ENCODE results near the gene SORD.
A peak's percentile ranks its signal among the peaks of the same experiment; 100 is the strongest.

Gene SORD

GRCh38 chr15:45121020-45121419 is 98.0 kb downstream of the SORD start:
- Histone ChIP-seq H3K36me3 (no peaks in the 10 kb centered on the region), H3K4me1 (peaks cover 0 to 18% (median 15%) of the 10 kb centered on the region in 4 donors)
- TF ChIP-seq CTCF (IDR thresholded peaks at IDR 0.05), result no peak

GRCh38 chr15:45121706-45122417 is 98.9 kb downstream of the SORD start:
- Histone ChIP-seq H3K27ac (no peak overlapping the region), H3K36me3 (no peaks in the 10 kb centered on the region), H3K4me3 (no peak overlapping the region), H3K4me1 (peaks cover 0 to 12% (median 10%) of the 10 kb centered on the region in 4 donors), H3K9me3 (no peaks in the 10 kb centered on the region), H3K27me3 (peaks cover 0 to 74% of the 10 kb centered on the region in 2 donors)
- intact Hi-C loops (cut with DNase I; ENCODE audit: low total_unique reads), result no loop called here
- no peak for DNase-seq
- TF ChIP-seq CTCF (IDR thresholded peaks at IDR 0.05), result no peak

More at GRCh38 chr15:45121020-45121419, 98.0 kb downstream of the SORD start:
- Histone ChIP-seq H3K27ac (no peak overlapping the region), H3K4me3 (no peak overlapping the region), H3K9me3 (no peaks in the 10 kb centered on the region), H3K27me3 (peaks cover 0 to 82% of the 10 kb centered on the region in 2 donors)
- intact Hi-C loops (cut with DNase I; ENCODE audit: low total_unique reads), result no loop called here
- DNase-seq, result no peak

- Histone ChIP-seq H3K4me1 (peaks cover 0 to 3% (median 2%) of the 10 kb centered on the region in 4 donors), H3K27me3 (peaks cover 0 to 69% of the 10 kb centered on the region in 2 donors), H3K36me3 (no peaks in the 10 kb centered on the region), H3K27ac (no peak overlapping the region), H3K9me3 (no peaks in the 10 kb centered on the region), H3K4me3 (no peak overlapping the region)
- intact Hi-C loops (cut with DNase I; ENCODE audit: low total_unique reads), result no loop called here
- TF ChIP-seq CTCF (IDR thresholded peaks at IDR 0.05), result no peak
- no peak for DNase-seq
These were observed 99.7 kb downstream of the SORD start for GRCh38 chr15:45122719-45123118.

- Histone ChIP-seq H3K4me1 (no peaks in the 10 kb centered on the region), H3K4me3 (no peak overlapping the region), H3K27me3 (peaks cover 0 to 74% of the 10 kb centered on the region in 2 donors), H3K9me3 (no peaks in the 10 kb centered on the region), H3K36me3 (no peaks in the 10 kb centered on the region), H3K27ac (no peak overlapping the region)
- intact Hi-C loops (cut with DNase I; ENCODE audit: low total_unique reads), result no loop called here
- no peak for TF ChIP-seq CTCF (IDR thresholded peaks at IDR 0.05)
- no peak for DNase-seq
These were observed 100.4 kb downstream of the SORD start for GRCh38 chr15:45123397-45123796.

- peaks cover 0 to 15% (median 7%) of the 10 kb centered on the region in 4 donors for H3K4me1 ChIP-seq
- TF ChIP-seq CTCF (IDR thresholded peaks at IDR 0.05), result peak; percentile 25 to 27
- H3K9me3 ChIP-seq, result no peaks in the 10 kb centered on the region
- no peaks in the 10 kb centered on the region for H3K36me3 ChIP-seq
- H3K27ac ChIP-seq, result no peak overlapping the region
- intact Hi-C loops (cut with DNase I; ENCODE audit: low total_unique reads), result no loop called here
- H3K27me3 ChIP-seq, result peaks cover 3 to 69% of the 10 kb centered on the region in 2 donors
- no peak for DNase-seq
- no peak overlapping the region for H3K4me3 ChIP-seq
These were observed 103.7 kb downstream of the SORD start for GRCh38 chr15:45126535-45127158.

Data from tibial artery (tissue), 4 donors.